ENCODE data around the gene MRTFB. TPM values are rescaled to one million over a fixed set of nuclear protein-coding genes. Genes with fewer than 3 reads are reported as not detected.

MRTFB gene
- total and polyA plus RNA-seq, 2 of the 13 experiments (the other 11 are each of a cell fraction or from before 2014, with no cell fraction given) = 11.4 to 14.0 TPM

GRCh38 chr16:14070877-14071575 is at the start of gene MRTFB (continued):
- TF ChIP-seq IRX3 (CRISPR knock-in tag; IDR thresholded peaks at IDR 0.05; ENCODE audit: borderline replicate concordance, low read depth) (peak; percentile 66), ZNF724P (CRISPR knock-in tag; IDR thresholded peaks at IDR 0.05; ENCODE audit: borderline replicate concordance) (peak; percentile 97), PRMT3 (CRISPR knock-in tag; IDR thresholded peaks at IDR 0.05; ENCODE audit: borderline replicate concordance, low read depth) (no peak), ZNF138 (CRISPR knock-in tag; IDR thresholded peaks at IDR 0.05; ENCODE audit: low read depth) (peak; percentile 78; the same call in 1 of the 2 replicates), ZNF251 (CRISPR knock-in tag; IDR thresholded peaks at IDR 0.05) (peak; percentile 90; the same call in 1 of the 2 replicates), BORCS8-MEF2B (CRISPR knock-in tag; IDR thresholded peaks at IDR 0.05) (peak; percentile 79; the same call in 1 of the 2 replicates), ZNF558 (CRISPR knock-in tag; IDR thresholded peaks at IDR 0.05; ENCODE audit: borderline replicate concordance) (peak; percentile 68; the same call in 1 of the 2 replicates), ZHX2 (IDR thresholded peaks at IDR 0.05; ENCODE audit: low read depth) (no peak; the same call in 1 of the 2 replicates), ZHX2 (CRISPR knock-in tag; IDR thresholded peaks at IDR 0.05; ENCODE audit: borderline replicate concordance) (peak; percentile 67), PLSCR1 (CRISPR knock-in tag; IDR thresholded peaks at IDR 0.05; ENCODE audit: borderline replicate concordance) (no peak), RAD21 (CRISPR knock-in tag; IDR thresholded peaks at IDR 0.05) (no peak; the same call in 1 of the 2 replicates), SP2 (CRISPR knock-in tag; IDR thresholded peaks at IDR 0.05) (peak; percentile 43; the same call in 1 of the 2 replicates), NFKB2 (CRISPR knock-in tag; IDR thresholded peaks at IDR 0.05; ENCODE audit: borderline replicate concordance) (peak; percentile 56; the same call in 1 of the 2 replicates), ZNF557 (CRISPR knock-in tag; IDR thresholded peaks at IDR 0.05) (0 out of 2 replicates have a peak, but pooled peaks have one; percentile 67), ZNF225 (CRISPR knock-in tag; IDR thresholded peaks at IDR 0.05) (0 out of 2 replicates have a peak, but pooled peaks have one; percentile 79), FOXK1 (CRISPR knock-in tag; IDR thresholded peaks at IDR 0.05; ENCODE audit: borderline replicate concordance, low read depth) (peak; percentile 20; the same call in 1 of the 2 replicates), ZBTB37 (CRISPR knock-in tag; IDR thresholded peaks at IDR 0.05) (no peak), ZNF652 (CRISPR knock-in tag; IDR thresholded peaks at IDR 0.05; ENCODE audit: borderline replicate concordance, low read depth) (peak; percentile 97), CREB3 (CRISPR knock-in tag; IDR thresholded peaks at IDR 0.05) (peak; percentile 85)

Measured in HepG2 (cell line).